Central memory CD4-positive, alpha-beta T cell (primary cell): Measurements from ENCODE around the gene IL18R1.
A peak's percentile ranks its signal among the peaks of the same experiment; 100 is the strongest.

Source experiments
- DNase-seq: peaks from one replicate; pipeline ENCODE4 v3.0.0; 2022
- total RNA-seq, 3 experiments: gene quantifications; one replicate each; lab custom pipeline; 2026; lab: John Stamatoyannopoulos, UW

The IL18R1 gene, protein sequence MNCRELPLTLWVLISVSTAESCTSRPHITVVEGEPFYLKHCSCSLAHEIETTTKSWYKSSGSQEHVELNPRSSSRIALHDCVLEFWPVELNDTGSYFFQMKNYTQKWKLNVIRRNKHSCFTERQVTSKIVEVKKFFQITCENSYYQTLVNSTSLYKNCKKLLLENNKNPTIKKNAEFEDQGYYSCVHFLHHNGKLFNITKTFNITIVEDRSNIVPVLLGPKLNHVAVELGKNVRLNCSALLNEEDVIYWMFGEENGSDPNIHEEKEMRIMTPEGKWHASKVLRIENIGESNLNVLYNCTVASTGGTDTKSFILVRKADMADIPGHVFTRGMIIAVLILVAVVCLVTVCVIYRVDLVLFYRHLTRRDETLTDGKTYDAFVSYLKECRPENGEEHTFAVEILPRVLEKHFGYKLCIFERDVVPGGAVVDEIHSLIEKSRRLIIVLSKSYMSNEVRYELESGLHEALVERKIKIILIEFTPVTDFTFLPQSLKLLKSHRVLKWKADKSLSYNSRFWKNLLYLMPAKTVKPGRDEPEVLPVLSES
- total RNA-seq, result 12.3 to 40.1 (median 13.5) reads per million in 3 experiments

DNA sequence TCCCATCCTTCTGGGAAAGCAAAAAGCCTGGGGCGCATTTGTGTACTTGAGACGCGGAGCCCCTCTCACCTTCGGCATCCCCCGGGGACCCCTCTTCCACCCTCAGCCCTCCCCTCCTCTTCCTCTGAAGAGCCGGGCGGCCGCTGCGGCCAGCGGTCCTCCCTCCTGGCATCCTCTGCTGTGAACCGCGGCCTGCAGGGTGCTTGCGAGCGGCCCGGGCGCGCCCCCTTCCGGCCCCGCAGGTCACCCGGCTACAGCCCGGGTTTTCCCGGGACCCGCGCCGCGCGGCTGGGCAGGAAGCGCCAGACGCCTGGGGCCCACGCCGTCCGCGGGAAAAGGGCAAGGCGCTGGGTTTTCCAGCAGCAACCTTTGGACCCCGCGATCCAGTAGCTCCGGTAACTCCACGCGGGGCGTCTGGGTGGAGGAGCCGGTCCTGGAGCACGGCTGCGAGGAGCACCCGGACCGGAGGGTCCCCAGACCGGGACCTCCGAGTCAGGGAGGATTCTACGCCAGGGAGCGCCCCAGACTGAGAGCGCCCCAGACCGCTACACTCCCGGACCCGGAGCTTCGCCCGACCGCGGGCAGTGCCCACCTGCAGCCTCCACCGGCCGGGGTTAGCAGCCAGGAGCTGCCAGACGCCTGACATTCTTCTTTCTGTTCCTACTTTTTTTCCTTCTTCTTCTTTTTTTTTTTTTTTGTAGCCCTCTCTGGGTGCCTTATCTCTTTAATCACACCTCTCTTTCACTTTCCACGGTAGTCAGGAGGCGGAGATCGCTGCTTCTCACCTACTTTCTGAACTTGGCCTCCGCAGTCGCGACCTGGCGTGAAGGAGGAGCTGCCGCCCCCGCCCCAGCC is at the start of gene IL18R1:
IL18R1 (plus strand) TSS at position 271 of the 855 bp plus-strand sequence. CDS start 6,865 bp downstream, outside the sequence.
- DNase-seq, result peak; percentile 63

DNA sequence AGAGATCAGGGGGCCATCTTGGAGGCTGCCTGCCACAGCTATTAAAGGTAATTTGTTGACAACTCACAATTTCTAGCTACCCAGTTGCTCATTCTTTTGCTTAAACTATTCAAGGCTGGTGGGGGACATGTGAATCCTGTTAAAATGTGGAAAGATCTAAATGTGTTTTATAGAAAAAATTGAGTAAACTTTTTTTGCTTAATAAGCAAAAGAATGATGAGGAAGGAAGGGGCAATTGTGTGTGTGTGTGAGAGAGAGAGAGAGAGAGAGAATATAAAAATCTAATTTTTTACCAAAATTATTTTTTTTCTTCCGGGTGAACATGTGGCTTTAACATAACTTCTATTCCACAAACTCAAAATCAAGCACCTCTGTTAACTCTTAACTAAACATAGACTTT is 49.5 kb upstream of the IL18R1 start:
- no peak for DNase-seq

DNA sequence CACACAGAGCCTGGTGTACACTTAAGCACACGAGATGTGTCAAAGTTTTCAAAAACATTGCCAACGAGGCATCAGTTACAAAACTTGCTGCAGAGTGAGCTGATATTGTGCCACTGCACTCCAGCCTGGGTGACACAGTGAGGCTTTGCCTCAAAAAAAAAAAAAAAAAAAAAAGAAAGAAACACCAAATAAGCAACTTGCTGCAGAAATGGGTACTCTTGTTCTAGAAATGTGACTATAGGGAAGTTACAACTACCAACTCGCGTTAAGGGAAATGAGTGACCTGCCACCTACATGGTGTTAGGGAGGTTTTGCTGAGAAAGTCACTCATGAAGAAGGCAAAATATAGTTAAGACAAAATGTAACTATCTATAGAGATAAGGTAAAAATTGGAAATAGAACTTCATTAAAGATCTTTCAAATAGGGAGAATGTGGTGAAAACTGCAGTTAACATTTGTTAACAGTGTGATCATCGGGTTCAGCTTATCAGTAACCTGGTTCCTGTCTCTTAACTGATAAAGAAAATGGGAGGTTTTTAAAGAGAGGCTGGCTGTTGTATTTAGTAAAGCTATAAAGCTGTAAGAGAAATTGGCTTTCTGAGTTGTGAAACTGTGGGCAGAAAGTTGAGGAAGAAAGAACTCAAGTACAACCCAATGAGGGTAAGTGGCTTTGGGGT is 44.5 kb upstream of the IL18R1 start, which contains the start of gene IL1RL1:
IL1RL1 (plus strand) TSS at position 600 of the 677 bp plus-strand sequence. CDS start 26,702 bp downstream, outside the sequence.
- DNase-seq, result no peak

DNA sequence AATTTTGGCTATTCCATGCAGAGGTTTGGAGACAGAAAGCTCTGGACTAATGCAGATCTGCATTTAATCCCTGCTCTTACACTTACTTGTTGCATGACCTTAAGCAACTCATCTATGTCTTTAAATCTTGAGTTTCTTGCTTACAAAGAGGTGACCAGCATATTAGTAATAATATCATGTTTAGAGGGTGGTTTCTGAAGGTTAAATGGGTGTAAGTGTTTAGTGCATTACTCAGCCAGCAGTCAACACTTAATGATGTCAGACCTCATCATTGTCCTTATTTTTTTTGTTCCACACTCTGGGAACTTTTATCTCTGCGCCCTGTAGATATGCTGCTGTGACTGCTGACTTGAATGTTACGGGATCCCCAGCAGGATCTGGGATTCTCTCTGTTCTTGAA is 42.6 kb upstream of the IL18R1 start:
- no peak for DNase-seq

DNA sequence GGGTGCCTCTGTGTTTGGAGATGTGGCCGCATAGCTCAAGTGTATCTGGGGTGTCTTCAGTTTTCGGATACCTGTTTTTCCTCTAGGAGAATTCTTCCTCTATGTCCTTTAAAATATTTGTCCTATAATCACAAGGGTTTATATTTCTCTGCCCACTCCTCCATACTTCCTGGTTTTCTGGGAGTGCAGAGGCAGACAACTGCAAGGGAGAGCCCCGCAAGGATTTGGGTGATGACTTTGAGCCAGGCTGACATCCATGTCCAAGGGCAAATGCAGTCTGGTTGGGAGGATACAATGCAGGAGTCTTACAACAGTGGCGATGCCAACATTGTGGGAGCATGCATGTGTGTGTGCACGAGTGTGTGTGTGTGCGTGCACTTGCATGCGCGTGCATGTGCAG is 42.1 kb upstream of the IL18R1 start:
- no peak for DNase-seq

DNA sequence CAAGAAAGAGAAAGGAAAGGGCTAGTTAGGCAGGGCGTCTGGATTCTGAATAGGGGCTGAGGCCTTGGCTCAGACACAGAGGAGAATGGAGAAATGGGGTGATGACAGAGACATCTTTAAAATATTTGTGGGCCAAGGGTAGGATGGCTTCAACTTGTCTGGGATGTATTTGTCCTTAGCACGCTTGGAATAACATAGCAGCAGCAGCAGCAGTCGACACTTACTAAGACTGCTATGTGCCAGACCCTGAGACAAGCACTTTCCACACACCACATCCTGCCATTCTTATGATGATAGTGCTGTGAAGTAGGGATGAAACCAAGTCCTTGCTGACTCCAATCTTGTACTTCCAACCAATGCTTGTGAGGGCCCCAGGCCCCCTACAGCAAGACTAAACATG is 41.6 kb upstream of the IL18R1 start:
- DNase-seq, result no peak

DNA sequence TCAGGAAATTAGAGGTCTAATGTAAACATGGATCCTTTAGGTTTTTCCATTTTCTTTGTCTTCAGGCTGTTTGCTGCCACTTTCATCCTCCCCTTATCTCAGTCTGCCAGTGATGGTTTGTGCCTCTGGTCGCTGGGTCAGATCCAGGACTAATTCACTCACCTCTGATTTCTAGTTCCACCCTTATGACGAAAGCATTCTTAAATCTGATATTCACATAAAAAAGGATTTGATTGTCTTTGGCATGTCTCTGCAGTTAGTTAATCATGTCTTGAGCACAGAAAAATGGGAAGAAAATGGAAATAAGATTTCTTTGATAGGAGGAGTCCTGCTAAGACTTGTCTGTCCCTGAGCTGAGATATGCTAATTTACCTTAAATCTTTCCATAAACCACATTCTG is 39.7 kb upstream of the IL18R1 start:
- no peak for DNase-seq

DNA sequence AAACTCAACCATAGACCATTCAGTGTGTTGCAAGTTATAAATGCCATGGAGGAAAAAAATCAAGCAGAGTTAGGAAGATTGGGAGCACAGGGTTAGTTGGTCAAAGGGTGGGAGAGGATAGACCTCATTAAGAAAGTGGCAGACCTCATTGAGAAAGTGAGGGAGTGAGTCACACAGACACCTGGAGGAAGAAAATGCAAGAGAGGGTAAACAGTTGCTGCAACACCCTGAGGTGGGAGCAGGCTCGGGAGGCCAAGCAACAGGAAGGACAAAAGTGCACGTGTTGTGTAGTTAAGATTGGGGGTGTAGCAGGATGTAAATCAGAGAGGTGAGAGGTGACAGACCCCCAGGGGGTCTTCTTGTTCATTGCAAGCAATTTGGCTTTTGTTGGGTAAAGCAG is 37.9 kb upstream of the IL18R1 start:
- DNase-seq, result no peak

DNA sequence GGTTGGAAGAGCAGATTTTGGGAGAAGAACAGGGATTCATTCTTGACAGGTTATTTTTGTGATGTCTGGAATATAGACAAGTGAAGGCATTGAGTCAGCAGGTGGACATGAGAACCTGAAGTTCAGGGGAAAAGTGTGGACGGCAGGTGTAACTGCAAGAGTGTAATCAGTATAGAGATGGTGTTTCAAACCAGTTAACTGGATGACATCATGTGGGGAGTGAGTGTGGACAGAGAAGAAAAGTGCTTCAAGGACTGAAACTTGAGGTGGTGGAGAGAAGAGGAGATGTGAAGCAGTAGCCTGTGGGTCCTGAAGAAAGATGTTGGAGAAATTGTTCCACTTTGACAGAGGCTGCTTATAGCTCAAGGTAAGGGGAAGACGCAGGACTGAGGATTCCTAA is 37.2 kb upstream of the IL18R1 start:
- DNase-seq, result no peak

DNA sequence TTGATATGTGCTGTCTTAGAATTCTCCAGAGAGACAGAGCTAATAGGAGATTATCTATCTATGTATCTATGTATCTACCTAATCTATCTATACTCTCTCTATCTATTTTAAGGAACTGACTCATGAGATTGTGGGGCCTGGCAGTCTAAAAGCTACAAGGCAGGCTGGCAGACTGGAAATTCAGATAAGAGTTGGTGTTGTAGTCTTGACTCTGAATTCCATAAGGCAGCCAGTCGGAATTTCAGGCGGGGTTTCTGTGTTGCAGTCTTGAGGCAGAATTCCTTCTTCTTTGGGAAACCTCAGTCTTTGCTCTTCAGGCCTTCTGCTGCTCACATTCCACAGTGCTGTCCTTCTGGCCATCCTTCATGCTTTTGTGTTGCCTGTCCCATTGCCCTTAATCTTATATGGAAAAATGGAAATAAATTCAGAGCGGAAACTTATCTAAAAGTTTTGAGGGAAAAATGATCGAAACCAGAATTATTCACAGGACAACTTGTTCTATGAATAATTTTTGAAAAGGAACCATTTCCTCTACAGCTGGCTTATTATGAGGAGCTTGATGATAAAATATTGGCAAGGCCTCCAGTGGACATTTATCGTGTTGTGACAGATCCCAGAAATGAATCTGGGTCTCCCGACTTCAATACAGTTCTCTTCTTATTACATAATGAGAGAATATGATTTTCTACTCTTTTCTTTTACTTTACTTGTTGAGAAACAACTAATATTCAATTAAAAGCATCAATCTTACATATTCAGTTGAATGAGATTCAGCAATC is 33.5 kb upstream of the IL18R1 start:
- DNase-seq, result no peak

DNA sequence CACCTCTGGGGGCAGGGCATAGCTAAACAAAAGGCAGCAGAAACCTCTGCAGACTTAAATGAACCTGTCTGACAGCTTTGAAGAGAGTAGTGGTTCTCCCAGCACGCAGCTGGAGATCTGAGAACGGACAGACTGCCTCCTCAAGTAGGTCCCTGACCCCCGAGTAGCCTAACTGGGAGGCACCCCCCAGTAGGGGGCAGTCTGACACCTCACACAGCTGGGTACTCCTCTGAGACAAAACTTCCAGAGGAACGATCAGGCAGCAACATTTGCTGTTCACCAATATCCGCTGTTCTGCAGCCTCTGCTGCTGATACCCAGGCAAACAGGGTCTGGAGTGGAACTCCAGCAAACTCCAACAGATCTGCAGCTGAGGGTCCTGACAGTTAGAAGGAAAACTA is 30.7 kb upstream of the IL18R1 start:
- peak; percentile 25 for DNase-seq

DNA sequence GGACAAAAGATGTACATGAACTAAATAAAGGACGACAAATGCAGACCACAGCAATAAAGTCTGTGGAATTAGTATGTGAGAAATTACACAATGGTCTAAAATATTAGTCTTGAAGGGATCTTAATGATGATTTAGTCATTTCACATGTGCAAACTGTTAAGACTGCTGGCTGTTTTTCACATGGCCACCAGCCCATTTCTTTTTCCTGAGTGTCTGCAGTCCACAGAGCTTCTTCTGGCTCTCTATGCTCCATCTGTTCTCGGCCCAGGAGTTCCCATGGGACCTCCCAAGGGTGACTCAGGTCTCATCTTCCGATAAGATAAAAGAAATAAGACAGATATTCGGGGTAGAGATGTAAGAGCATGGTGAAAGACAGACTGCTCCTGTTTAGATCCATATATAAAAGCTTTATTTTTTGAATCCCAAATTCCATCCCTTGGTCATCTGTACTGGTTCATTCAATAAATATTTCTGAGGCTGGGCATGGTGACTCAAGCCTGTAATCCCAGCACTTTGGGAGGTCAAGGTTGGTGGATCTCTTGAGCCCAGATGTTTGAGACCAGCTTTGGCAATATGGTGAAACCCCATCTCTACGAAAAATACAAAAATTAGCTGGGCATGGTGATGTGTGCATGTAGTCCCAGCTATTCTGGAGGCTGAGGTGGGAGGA is 24.1 kb upstream of the IL18R1 start:
- DNase-seq, result no peak

DNA sequence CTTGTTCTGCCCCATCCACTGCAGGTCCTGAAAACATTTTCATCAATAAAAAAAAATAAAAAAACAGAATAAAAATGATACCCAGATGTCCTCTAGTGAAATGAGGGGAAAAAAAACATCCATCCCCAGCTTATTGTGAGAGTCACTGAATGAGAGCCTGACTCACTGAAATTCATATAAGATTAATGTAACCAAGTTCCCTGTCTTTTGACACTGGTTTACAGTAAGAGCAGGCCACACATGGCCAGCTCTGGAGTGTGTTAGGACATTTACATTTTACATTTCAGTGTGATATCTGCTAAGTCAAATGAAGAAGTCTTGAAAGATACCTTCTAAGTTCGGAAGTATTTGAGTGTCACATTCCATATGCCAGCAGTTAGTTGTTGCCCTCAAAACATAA is 21.1 kb upstream of the IL18R1 start:
- DNase-seq, result no peak

DNA sequence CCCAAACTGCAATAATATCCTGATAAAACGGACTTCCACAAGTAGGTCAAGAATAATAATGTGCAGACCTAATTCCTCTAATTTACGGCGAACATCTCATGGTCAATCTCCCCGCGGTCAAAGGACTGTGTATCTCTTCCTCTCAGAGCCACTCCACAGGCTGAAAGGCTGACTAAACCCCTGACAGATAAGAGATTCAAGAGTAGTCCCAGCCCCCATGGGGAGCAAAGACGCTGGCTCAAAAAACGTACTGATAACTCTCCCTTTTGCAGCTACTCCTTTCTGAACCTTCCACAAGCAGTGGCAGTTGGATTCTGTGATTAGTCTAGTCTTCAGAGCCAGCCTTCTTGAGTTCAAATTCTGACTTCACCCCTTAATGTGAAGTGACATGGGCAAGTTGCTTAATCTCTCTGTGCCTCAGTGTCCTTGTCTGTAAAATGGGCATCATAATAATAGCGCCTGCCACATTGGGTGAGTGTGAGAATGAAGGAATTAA is 19.7 kb upstream of the IL18R1 start:
- no peak for DNase-seq

DNA sequence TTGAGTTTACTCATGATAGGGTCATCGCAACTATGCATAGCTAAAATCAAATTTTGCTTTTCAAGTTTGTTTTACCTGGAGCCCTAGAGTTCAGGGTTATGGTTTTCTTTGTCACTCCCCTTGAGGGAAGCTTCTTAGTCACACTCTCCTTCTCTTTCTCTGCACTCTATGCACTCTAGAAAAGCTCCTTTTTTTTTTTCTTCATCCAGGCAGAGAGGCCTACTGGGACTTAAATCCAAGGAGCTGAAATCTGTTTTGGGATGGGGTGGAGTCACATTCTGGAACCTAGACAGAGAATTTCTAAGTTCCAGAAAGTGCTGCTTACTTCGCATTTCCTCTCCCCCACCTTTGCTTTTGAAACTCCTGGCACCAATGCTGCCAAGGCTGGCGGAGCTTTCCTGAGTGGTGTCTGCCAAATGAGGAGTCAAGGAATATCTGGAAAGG is 19.1 kb upstream of the IL18R1 start:
- no peak for DNase-seq

DNA sequence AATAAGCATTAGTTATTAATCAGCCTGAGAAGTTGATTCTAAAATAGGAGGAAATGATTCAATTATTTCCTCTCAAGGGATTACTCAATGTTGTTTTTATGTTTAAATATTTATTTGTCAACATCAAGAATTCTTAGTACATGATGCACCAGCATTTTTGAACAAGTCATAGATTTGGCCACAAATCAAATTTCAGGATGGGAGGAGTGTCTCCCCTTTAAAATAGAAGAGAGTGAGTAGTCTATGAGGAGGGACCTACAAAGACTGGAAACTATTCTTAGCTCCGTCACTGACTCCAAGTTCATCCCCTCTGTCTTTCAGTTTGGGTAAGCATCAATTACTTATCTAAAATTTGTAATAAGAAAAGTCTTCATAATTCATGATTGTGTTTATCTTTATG is 18.6 kb upstream of the IL18R1 start:
- DNase-seq, result no peak

DNA sequence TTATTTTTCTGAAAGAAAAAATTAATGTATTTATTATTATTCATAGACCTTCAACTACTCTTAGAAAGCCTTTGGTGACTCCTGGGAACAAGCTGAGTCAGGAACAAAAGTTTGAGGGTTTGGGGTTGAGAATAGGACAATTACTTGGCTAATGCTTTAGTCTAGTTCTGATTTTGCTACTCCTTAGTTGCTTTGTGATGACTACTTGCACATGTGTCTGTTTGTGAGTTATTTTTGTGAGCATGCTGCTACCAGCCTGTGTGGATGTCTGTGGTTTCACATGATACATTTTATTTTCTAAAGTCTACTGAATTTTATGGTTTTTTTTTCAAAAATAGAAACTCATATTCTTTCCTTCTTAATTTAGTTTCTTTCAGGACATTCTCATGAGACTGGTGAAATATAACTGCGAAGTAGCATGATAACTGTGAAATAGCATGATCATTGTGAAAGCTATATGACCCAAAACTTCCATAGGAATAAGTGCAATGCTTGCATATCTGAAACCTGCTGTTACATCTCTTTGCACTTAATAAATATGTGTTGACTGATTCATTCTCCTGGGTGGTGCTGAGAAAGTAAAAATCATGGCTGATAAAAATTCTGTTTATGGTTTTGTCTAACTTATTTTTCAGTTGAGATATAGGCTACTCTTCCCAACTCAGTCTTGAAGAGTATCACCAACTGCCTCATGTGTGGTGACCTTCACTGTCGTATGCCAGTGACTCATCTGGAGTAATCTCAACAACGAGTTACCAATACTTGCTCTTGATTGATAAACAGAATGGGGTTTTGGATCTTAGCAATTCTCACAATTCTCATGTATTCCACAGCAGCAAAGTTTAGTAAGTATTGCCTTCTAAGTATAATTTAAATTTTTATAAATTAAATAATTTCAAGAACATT is 17.9 kb upstream of the IL18R1 start:
- DNase-seq, result no peak

DNA sequence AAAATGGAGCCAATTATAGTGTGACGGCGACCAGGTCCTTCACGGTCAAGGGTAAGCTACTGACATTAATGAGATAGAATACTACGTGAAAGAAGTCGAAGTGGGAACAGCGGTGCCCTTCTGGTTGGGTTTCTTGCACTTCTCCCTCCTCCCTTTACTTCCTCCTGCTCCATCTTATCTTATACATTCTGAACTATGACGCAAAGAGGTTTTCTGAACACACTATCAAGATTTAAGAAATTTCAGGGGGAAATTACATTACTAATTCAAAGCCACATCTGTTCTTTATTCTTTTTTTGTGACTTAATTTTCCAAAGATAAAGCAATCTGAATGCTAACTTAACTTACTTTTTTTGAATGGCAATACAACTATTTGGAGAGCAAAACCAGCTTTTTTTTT is 14.8 kb upstream of the IL18R1 start:
- no peak for DNase-seq

DNA sequence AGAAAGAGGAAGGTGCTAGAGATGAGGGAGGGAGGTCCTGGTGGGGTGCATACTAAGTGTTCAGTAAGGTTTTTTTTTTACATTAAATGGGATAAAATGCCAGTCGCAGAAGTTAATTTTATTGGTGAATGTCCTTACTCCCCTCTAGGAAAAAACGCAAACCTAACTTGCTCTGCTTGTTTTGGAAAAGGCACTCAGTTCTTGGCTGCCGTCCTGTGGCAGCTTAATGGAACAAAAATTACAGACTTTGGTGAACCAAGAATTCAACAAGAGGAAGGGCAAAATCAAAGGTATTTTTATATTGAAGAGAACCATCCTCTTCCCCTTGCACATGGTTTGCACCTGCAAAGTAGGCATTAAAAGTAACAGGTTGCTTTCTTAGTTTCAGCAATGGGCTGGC is 12.7 kb upstream of the IL18R1 start:
- no peak for DNase-seq

DNA sequence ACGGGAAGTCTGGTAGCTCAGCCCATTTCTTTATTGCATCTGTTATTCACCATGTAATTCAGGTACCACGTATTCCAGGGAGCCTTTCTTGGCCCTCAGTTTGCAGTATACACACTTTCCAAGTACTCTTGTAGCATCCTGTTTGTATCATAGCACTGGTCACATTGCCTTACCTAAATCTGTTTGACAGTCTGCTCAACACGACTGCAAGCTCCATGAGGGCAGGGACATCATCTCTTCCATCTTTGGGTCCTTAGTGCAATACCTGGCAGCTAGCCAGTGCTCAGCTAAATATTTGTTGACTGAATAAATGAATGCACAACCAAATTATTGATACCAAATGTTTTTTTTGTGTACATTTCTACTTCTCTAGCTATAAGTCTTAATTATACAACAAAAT is 11.2 kb upstream of the IL18R1 start:
- DNase-seq, result no peak
